Measurements from ENCODE around the gene SLC39A8.

The SLC39A8 gene

GRCh38 chr4:102333787-102334186 is 11.5 kb downstream of the SLC39A8 start (continued):
- no peak for TF ChIP-seq ZNF280C (tag by site-specific recombination; IDR thresholded peaks at IDR 0.05)
- TF ChIP-seq ZNF704 (tag by site-specific recombination; IDR thresholded peaks at IDR 0.05): no peak
- no peak for TF ChIP-seq ZNF677 (tag by site-specific recombination; IDR thresholded peaks at IDR 0.05)

GRCh38 chr4:102328045-102328444 is 17.2 kb downstream of the SLC39A8 start:
- H3K27ac ChIP-seq (ENCODE audit: extremely low read depth, low read depth, low read length): no peak overlapping the region
- ChIA-PET CTCF (no interaction called here), POLR2A (no interaction called here)
- no peaks in the 10 kb centered on the region for H3K9me3 ChIP-seq (ENCODE audit: control insufficient read depth, insufficient read depth, low read depth, low read length)
- no peak overlapping the region for H3K4me3 ChIP-seq (ENCODE audit: low read depth, low read length)
- H3K36me3 ChIP-seq (ENCODE audit: control insufficient read depth in 2 of 2, insufficient read depth in 1 of 2, low read length in 2 of 2): no peaks in the 10 kb centered on the region
- no peaks in the 10 kb centered on the region for H3K4me1 ChIP-seq (ENCODE audit: control insufficient read depth, insufficient read depth, low read length)
- TF ChIP-seq MEIS1 (CRISPR knock-in tag; IDR thresholded peaks at IDR 0.05; ENCODE audit: borderline replicate concordance): no peak
- no peak for TF ChIP-seq ZNF221 (tag by site-specific recombination; IDR thresholded peaks at IDR 0.05; ENCODE audit: borderline replicate concordance)
- no peak for TF ChIP-seq ZNF280C (tag by site-specific recombination; IDR thresholded peaks at IDR 0.05)
- TF ChIP-seq ZSCAN4 (tag by site-specific recombination; IDR thresholded peaks at IDR 0.05): no peak
- no peak for TF ChIP-seq ZNF148 (tag by site-specific recombination; IDR thresholded peaks at IDR 0.05; ENCODE audit: borderline replicate concordance)
- no peak for TF ChIP-seq BCL6B (tag by site-specific recombination; IDR thresholded peaks at IDR 0.05)
- TF ChIP-seq ZNF19 (tag by site-specific recombination; IDR thresholded peaks at IDR 0.05; ENCODE audit: low read depth): no peak
- TF ChIP-seq ZNF311 (tag by site-specific recombination; IDR thresholded peaks at IDR 0.05; ENCODE audit: borderline replicate concordance): no peak
- TF ChIP-seq ZBTB11 (tag by site-specific recombination; conservative IDR thresholded peaks at IDR 0.05; ENCODE audit: low read depth): no peak
- no peak for TF ChIP-seq ZFP41 (tag by site-specific recombination; IDR thresholded peaks at IDR 0.05; ENCODE audit: borderline replicate concordance)
- no peak for TF ChIP-seq ZNF341 (tag by site-specific recombination; IDR thresholded peaks at IDR 0.05; ENCODE audit: low read depth)
- TF ChIP-seq ZNF600 (tag by site-specific recombination; IDR thresholded peaks at IDR 0.05): no peak
- no peak for TF ChIP-seq ZNF18 (tag by site-specific recombination; IDR thresholded peaks at IDR 0.05)
- TF ChIP-seq ZBTB49 (tag by site-specific recombination; IDR thresholded peaks at IDR 0.05; ENCODE audit: low read depth): no peak
